Measurements from ENCODE around the gene MPP3. TPM values are rescaled to one million over a fixed set of nuclear protein-coding genes. Genes with fewer than 3 reads are reported as not detected.
"Not testable (repeated sequence)": the region's sequence is repeated elsewhere in the genome, so short reads cannot be mapped to it uniquely, and the experiment has no call there.

Gene MPP3
- total RNA-seq, 1 donor from 2014 or later: 22.9 TPM

GRCh38 chr17:43808076-43808475 lies 24.9 kb downstream of the MPP3 start:
- no peaks in the 10 kb centered on the region for H3K27me3 Mint-ChIP-seq (ENCODE audit: low read depth)
- peaks cover 19% of the 10 kb centered on the region for H3K36me3 Mint-ChIP-seq
- peaks cover 10% of the 10 kb centered on the region for H3K4me1 Mint-ChIP-seq
- H3K4me3 Mint-ChIP-seq: no peak overlapping the region
- no peak for TF ChIP-seq CTCF (IDR thresholded peaks at IDR 0.05; ENCODE audit: unreplicated experiment)
- no peak for DNase-seq (ENCODE audit: low spot score in 2 of 2, unreplicated experiment in 2 of 2)
- no peak overlapping the region for H3K27ac Mint-ChIP-seq
- peaks cover 4% of the 10 kb centered on the region for H3K9me3 Mint-ChIP-seq

GRCh38 chr17:43805117-43805516 lies 27.8 kb downstream of the MPP3 start:
- no peak for TF ChIP-seq CTCF (IDR thresholded peaks at IDR 0.05; ENCODE audit: unreplicated experiment)
- H3K27ac Mint-ChIP-seq: no peak overlapping the region
- H3K27me3 Mint-ChIP-seq (ENCODE audit: low read depth): no peaks in the 10 kb centered on the region
- H3K4me1 Mint-ChIP-seq: peaks cover 11% of the 10 kb centered on the region
- H3K9me3 Mint-ChIP-seq: peaks cover 4% of the 10 kb centered on the region
- peaks cover 24% of the 10 kb centered on the region for H3K36me3 Mint-ChIP-seq
- DNase-seq (ENCODE audit: low spot score in 2 of 2, unreplicated experiment in 2 of 2): no peak
- no peak overlapping the region for H3K4me3 Mint-ChIP-seq

- H3K36me3 Mint-ChIP-seq: peaks cover 20% of the 10 kb centered on the region
- no peak for TF ChIP-seq CTCF (IDR thresholded peaks at IDR 0.05; ENCODE audit: unreplicated experiment)
- H3K4me1 Mint-ChIP-seq: peaks cover 11% of the 10 kb centered on the region
- H3K27me3 Mint-ChIP-seq (ENCODE audit: low read depth): no peaks in the 10 kb centered on the region
- H3K27ac Mint-ChIP-seq: no peak overlapping the region
- peaks cover 4% of the 10 kb centered on the region for H3K9me3 Mint-ChIP-seq
- H3K4me3 Mint-ChIP-seq: no peak overlapping the region
- no peak for DNase-seq (ENCODE audit: low spot score in 2 of 2, unreplicated experiment in 2 of 2)
Observed at GRCh38 chr17:43803758-43804157, 29.2 kb downstream of the MPP3 start.

- Mint-ChIP-seq H3K36me3 (peaks cover 20% of the 10 kb centered on the region), H3K4me3 (no peak overlapping the region), H3K9me3 (peaks cover 9% of the 10 kb centered on the region), H3K27me3 (ENCODE audit: low read depth) (peaks cover 4% of the 10 kb centered on the region), H3K4me1 (peaks cover 11% of the 10 kb centered on the region), H3K27ac (no peak overlapping the region)
- DNase-seq (ENCODE audit: low spot score in 2 of 2, unreplicated experiment in 2 of 2): no peak
- TF ChIP-seq CTCF (IDR thresholded peaks at IDR 0.05; ENCODE audit: unreplicated experiment): no peak
Observed at GRCh38 chr17:43801844-43802243, 31.1 kb downstream of the MPP3 start.

GRCh38 chr17:43800736-43801135 lies 32.2 kb downstream of the MPP3 start:
- no peak overlapping the region for H3K4me3 Mint-ChIP-seq
- H3K27me3 Mint-ChIP-seq (ENCODE audit: low read depth): peaks cover 14% of the 10 kb centered on the region
- DNase-seq (ENCODE audit: low spot score in 2 of 2, unreplicated experiment in 2 of 2): no peak
- peaks cover 11% of the 10 kb centered on the region for H3K4me1 Mint-ChIP-seq
- peaks cover 19% of the 10 kb centered on the region for H3K36me3 Mint-ChIP-seq
- H3K9me3 Mint-ChIP-seq: peaks cover 17% of the 10 kb centered on the region
- TF ChIP-seq CTCF (IDR thresholded peaks at IDR 0.05; ENCODE audit: unreplicated experiment): no peak
- no peak overlapping the region for H3K27ac Mint-ChIP-seq

GRCh38 chr17:43799047-43799446 lies 33.9 kb downstream of the MPP3 start:
- H3K4me1 Mint-ChIP-seq: peaks cover 11% of the 10 kb centered on the region
- DNase-seq (ENCODE audit: low spot score in 2 of 2, unreplicated experiment in 2 of 2): no peak
- H3K27ac Mint-ChIP-seq: no peak overlapping the region
- TF ChIP-seq CTCF (IDR thresholded peaks at IDR 0.05; ENCODE audit: unreplicated experiment): no peak
- peaks cover 13% of the 10 kb centered on the region for H3K9me3 Mint-ChIP-seq
- H3K36me3 Mint-ChIP-seq: peaks cover 5% of the 10 kb centered on the region
- H3K27me3 Mint-ChIP-seq (ENCODE audit: low read depth): peaks cover 27% of the 10 kb centered on the region
- no peak overlapping the region for H3K4me3 Mint-ChIP-seq

- H3K9me3 Mint-ChIP-seq: peaks cover 21% of the 10 kb centered on the region
Observed at GRCh38 chr17:43798024-43798423, 34.9 kb downstream of the MPP3 start.

GRCh38 chr17:43792668-43793067 lies 40.3 kb downstream of the MPP3 start:
- not testable (repeated sequence) for H3K4me1 Mint-ChIP-seq; H3K36me3 Mint-ChIP-seq; H3K27ac Mint-ChIP-seq; DNase-seq (ENCODE audit: low spot score in 2 of 2, unreplicated experiment in 2 of 2); H3K4me3 Mint-ChIP-seq
- H3K9me3 Mint-ChIP-seq: peaks cover 27% of the 10 kb centered on the region
- peaks cover 31% of the 10 kb centered on the region for H3K27me3 Mint-ChIP-seq (ENCODE audit: low read depth)

More at GRCh38 chr17:43798024-43798423, 34.9 kb downstream of the MPP3 start:
- not testable (repeated sequence) for H3K27ac Mint-ChIP-seq; DNase-seq (ENCODE audit: low spot score in 2 of 2, unreplicated experiment in 2 of 2); H3K4me1 Mint-ChIP-seq; H3K36me3 Mint-ChIP-seq; H3K4me3 Mint-ChIP-seq
- H3K27me3 Mint-ChIP-seq (ENCODE audit: low read depth): peaks cover 31% of the 10 kb centered on the region

All from mesothelial cell of epicardium (in vitro differentiated cells).